ENCODE results near the gene ZBTB37.
"Not testable (repeated sequence)": the region's sequence is repeated elsewhere in the genome, so short reads cannot be mapped to it uniquely, and the experiment has no call there.

ZBTB37 gene

DNA sequence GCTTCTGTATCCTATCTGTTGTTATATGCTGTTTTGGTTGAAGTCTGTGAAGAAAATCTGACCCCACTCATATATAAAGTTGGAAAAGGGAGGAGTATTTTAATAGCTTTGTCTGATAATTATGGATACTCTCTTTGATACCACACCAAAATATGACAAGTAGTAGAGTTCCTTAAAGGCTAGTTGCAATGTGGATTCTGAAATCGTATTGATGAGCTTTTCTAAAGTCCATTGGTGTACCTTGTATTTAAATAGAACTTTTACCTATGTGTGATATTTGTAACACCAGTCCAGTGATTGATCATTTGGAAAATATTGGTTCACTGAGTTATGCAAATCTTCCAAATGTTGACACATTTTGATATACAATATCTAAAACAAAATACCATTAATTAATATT, 8.1 kb upstream of the ZBTB37 start:
- TF ChIP-seq, protein P1, sequence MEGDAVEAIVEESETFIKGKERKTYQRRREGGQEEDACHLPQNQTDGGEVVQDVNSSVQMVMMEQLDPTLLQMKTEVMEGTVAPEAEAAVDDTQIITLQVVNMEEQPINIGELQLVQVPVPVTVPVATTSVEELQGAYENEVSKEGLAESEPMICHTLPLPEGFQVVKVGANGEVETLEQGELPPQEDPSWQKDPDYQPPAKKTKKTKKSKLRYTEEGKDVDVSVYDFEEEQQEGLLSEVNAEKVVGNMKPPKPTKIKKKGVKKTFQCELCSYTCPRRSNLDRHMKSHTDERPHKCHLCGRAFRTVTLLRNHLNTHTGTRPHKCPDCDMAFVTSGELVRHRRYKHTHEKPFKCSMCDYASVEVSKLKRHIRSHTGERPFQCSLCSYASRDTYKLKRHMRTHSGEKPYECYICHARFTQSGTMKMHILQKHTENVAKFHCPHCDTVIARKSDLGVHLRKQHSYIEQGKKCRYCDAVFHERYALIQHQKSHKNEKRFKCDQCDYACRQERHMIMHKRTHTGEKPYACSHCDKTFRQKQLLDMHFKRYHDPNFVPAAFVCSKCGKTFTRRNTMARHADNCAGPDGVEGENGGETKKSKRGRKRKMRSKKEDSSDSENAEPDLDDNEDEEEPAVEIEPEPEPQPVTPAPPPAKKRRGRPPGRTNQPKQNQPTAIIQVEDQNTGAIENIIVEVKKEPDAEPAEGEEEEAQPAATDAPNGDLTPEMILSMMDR (IDR thresholded peaks at IDR 0.05; ENCODE audit: low read length, missing control alignments), result no peak
- H3K4me3 ChIP-seq (replicated peaks; ENCODE audit: low read depth, low read length), result no peak overlapping the region
- no peak for DNase-seq (ENCODE audit: low read depth)

GRCh38 chr1:173861731-173862145, 6.4 kb upstream of the ZBTB37 start:
- TF ChIP-seq, protein P1 (IDR thresholded peaks at IDR 0.05; ENCODE audit: low read length, missing control alignments), result no peak
- H3K4me3 ChIP-seq (replicated peaks; ENCODE audit: low read depth, low read length), result no peak overlapping the region
- no peak for DNase-seq (ENCODE audit: low read depth)

DNA sequence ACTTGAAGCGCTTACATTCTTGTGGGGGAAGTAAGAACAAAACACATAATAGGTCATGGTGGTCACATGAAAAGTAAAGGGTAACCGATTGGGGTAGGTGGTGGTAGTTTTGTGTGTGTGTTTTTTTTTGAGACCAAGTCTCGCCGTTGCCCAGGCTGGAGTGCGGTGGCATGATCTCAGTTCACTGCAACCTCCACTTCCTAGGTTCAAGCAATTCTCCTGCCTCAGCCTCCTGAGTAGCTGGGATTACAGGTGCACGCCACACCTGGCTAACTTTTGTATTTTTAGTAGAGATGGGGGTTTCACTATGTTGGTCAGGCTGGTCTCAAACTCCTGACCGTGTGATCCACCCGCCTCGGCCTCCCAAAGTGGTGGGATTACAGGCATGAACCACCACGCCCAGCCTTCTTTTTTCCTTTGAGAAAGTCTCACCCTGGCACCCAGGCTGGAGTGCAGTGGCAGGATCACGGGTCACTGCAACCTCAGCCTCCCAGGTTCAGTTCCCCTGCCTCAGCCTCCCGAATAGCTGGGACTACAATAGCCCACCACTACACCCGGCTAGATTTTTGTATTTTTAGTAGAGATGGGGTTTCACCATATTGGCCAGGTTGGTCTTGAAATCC, 5.9 kb upstream of the ZBTB37 start:
- not testable (repeated sequence) for DNase-seq (ENCODE audit: low read depth); H3K4me3 ChIP-seq (replicated peaks; ENCODE audit: low read depth, low read length)

DNA sequence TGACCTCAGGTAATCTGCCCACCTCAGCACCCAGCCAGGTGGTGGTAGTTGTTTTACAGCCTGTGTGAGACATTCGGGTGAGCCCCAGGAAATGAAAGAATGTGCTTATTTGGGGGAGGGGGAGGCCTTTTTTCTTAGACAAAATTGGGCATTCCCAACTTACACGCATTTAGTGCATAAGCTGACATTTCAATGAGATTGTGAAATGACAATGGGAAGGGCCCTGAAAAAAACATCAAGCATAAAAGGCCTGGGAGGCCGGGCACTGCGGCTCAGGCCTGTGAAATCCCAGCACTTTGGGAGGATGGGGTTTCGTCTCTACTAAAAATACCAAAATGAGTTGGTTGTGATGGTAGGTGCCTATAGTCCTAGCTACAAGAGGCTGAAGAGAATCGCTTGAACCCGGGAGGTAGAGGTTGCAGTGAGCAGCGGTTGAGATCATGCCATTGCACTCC, 5.4 kb upstream of the ZBTB37 start:
- TF ChIP-seq, protein P1 (IDR thresholded peaks at IDR 0.05; ENCODE audit: low read length, missing control alignments), result no peak
- DNase-seq (ENCODE audit: low read depth), result no peak
- H3K4me3 ChIP-seq (replicated peaks; ENCODE audit: low read depth, low read length), result no peak overlapping the region

DNA sequence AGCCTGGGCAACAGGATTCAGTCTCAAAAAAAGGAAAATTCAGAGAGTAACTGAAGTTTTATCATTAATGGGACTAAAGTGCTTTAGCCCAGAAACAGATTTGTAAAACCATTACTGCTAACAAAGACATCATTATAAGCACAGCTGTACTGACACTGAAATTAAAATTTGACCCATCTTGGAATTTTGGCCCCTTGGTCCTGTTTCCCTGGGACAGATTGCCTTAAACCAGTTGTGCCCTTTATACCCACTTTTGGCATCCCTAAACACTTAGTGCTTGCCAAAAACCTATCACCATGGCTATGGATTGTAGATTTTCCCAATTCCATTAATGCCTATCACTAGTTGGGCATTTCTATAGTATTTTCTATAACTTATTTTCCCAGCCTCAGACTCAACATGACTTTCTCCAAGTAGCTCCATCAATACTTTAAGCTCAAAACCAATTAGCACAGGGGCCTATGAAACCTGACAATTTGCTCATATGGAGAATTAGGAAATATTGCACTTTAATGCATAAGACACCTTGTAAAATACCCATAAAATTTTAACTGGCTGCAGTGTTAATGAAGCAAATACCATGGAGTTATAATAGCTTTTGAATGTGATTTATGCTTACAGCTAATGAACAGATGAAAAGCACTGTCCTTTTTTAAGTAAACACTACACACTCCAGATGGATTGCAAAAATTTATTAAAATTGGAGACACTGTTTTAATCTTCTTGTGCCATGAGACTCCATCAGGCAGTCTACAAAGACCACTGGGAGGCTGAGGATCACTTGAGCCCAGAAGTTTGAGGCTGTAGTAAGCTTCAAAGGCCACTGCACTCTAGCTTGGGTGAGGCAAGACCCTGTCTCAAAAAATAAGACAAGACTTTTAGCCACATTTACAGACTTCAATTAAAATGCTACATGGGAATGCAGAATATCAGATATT, 4.7 kb upstream of the ZBTB37 start:
- no peak overlapping the region for H3K4me3 ChIP-seq (replicated peaks; ENCODE audit: low read depth, low read length)
- DNase-seq (ENCODE audit: low read depth), result no peak
- TF ChIP-seq, protein P1 (IDR thresholded peaks at IDR 0.05; ENCODE audit: low read length, missing control alignments), result no peak

DNA sequence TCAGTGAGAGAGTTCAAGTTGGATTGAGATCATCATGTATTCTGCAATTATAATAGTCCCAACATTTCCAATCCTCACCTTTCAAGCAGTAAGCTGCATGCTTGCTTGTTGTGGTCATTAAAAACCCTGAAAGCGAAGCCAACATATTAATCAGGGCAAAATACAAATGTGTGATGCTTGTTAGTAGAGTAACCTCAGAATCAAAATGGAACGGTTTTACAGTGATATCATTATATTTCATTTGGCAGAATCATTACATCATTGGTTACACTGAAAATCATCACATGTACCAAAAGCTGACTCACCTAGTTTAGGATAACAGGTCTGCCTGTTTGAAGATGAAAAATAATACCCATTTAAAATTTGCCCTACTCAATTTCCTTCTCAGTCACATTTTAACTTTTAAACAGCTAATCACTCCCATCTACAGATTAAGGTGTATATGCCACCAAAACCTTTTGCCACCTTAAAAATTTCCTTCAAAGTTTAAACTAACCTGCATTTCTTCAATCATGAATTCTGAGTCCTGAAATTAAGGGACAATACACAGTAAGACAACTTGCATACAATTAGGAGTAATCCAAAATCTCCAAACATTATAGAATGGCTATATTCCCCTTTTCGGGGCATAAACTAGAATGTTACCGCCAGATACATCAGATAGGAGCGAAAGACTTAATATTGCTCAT, 3.9 kb upstream of the ZBTB37 start:
- no peak for DNase-seq (ENCODE audit: low read depth)
- TF ChIP-seq, protein P1 (IDR thresholded peaks at IDR 0.05; ENCODE audit: low read length, missing control alignments), result no peak
- H3K4me3 ChIP-seq (replicated peaks; ENCODE audit: low read depth, low read length), result peak overlapping the region; percentile 96
